ENCODE measurements around the gene GPR152.

The GPR152 gene

DNA sequence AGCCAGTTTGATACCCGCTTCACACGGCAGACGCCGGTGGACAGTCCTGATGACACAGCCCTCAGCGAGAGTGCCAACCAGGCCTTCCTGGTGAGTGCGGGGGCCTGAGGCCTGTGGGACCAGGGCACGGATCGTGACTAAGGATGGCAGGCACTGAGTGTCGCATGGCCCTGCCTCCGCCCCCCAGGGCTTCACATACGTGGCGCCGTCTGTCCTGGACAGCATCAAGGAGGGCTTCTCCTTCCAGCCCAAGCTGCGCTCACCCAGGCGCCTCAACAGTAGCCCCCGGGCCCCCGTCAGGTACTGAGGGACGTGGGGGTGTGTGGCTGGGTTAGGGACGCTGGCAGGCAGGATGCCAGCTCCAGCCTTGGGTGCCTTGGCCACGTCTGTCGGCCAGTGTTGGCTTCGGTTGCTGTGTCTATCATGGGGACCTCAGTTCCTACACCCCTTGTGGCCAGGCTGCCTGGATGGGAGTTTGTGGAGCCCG, 18.1 kb downstream of the GPR152 start:
- intact Hi-C loops (cut with DNase I; ENCODE audit: low total_unique reads): no loop called here
- peaks cover 34 to 95% (median 76%) of the 10 kb centered on the region in 3 donors for H3K36me3 ChIP-seq
- no peak for DNase-seq

GRCh38 chr11:67433536-67434394, 18.8 kb downstream of the GPR152 start:
- Histone ChIP-seq H3K9me3 (no peaks in the 10 kb centered on the region), H3K4me3 (no peak overlapping the region), H3K27ac (no peak overlapping the region), H3K36me3 (peaks cover 34 to 90% (median 75%) of the 10 kb centered on the region in 3 donors), H3K27me3 (no peaks in the 10 kb centered on the region), H3K4me1 (peaks cover 0 to 35% (median 25%) of the 10 kb centered on the region in 4 donors)
- no peak for DNase-seq
- intact Hi-C loops (cut with DNase I; ENCODE audit: low total_unique reads): no loop called here
- TF ChIP-seq, protein P1, sequence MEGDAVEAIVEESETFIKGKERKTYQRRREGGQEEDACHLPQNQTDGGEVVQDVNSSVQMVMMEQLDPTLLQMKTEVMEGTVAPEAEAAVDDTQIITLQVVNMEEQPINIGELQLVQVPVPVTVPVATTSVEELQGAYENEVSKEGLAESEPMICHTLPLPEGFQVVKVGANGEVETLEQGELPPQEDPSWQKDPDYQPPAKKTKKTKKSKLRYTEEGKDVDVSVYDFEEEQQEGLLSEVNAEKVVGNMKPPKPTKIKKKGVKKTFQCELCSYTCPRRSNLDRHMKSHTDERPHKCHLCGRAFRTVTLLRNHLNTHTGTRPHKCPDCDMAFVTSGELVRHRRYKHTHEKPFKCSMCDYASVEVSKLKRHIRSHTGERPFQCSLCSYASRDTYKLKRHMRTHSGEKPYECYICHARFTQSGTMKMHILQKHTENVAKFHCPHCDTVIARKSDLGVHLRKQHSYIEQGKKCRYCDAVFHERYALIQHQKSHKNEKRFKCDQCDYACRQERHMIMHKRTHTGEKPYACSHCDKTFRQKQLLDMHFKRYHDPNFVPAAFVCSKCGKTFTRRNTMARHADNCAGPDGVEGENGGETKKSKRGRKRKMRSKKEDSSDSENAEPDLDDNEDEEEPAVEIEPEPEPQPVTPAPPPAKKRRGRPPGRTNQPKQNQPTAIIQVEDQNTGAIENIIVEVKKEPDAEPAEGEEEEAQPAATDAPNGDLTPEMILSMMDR (IDR thresholded peaks at IDR 0.05): no peak

More for the DNA sequence above, 18.1 kb downstream of the GPR152 start:
- Histone ChIP-seq H3K27me3 (no peaks in the 10 kb centered on the region), H3K4me1 (peaks cover 0 to 33% (median 20%) of the 10 kb centered on the region in 4 donors), H3K27ac (peak overlapping the region in 1 of 2 donors; percentile 71), H3K4me3 (no peak overlapping the region), H3K9me3 (no peaks in the 10 kb centered on the region)
- TF ChIP-seq, protein P1 (IDR thresholded peaks at IDR 0.05): no peak

DNA sequence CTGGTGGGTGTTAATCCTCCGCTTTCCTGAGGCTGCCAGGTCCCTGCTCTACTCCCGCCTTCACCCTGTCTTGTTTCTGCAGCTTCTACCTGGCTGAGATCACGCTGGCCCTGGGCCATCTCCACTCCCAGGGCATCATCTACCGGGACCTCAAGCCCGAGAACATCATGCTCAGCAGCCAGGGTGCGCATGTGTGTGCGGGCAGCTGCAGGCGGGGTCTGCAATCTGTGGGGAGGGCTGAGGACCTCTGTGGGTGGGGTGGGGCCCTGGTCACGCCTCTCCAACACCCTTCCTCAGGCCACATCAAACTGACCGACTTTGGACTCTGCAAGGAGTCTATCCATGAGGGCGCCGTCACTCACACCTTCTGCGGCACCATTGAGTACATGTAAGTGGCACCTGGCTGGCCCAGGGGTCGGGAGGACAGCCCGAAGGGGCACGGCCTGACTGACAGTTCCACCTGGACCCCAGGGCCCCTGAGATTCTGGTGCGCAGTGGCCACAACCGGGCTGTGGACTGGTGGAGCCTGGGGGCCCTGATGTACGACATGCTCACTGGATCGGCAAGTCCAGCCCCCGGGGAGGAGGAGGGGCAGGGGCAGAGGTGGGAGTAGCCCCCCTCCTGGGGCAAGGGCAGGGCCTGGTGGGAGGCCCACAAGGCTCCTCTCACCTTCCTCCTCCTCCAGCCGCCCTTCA, 19.7 kb downstream of the GPR152 start:
- H3K4me3 ChIP-seq: no peak overlapping the region

GRCh38 chr11:67431346-67432249, 20.9 kb downstream of the GPR152 start:
- Histone ChIP-seq H3K4me3 (no peak overlapping the region), H3K27ac (no peak overlapping the region), H3K9me3 (no peaks in the 10 kb centered on the region), H3K36me3 (peaks cover 34 to 68% (median 63%) of the 10 kb centered on the region in 3 donors), H3K27me3 (no peaks in the 10 kb centered on the region), H3K4me1 (peaks cover 0 to 36% (median 27%) of the 10 kb centered on the region in 4 donors)
- intact Hi-C loops (cut with DNase I; ENCODE audit: low total_unique reads): no loop called here
- DNase-seq: no peak
- TF ChIP-seq, protein P1 (IDR thresholded peaks at IDR 0.05): no peak

More for the DNA sequence above, 19.7 kb downstream of the GPR152 start:
- intact Hi-C loops (cut with DNase I; ENCODE audit: low total_unique reads): no loop called here
- H3K4me1 ChIP-seq: peaks cover 0 to 39% (median 26%) of the 10 kb centered on the region in 4 donors
- no peaks in the 10 kb centered on the region for H3K27me3 ChIP-seq
- TF ChIP-seq, protein P1 (IDR thresholded peaks at IDR 0.05): no peak
- no peaks in the 10 kb centered on the region for H3K9me3 ChIP-seq
- H3K27ac ChIP-seq: no peak overlapping the region
- no peak for DNase-seq
- peaks cover 34 to 80% (median 67%) of the 10 kb centered on the region in 3 donors for H3K36me3 ChIP-seq

GRCh38 chr11:67429722-67430121, 22.8 kb downstream of the GPR152 start:
- Histone ChIP-seq H3K27me3 (no peaks in the 10 kb centered on the region), H3K9me3 (no peaks in the 10 kb centered on the region), H3K36me3 (peaks cover 34 to 49% (median 47%) of the 10 kb centered on the region in 3 donors), H3K4me1 (peaks cover 0 to 25% (median 18%) of the 10 kb centered on the region in 4 donors), H3K4me3 (peak overlapping the region in 1 of 2 donors; percentile 63), H3K27ac (no peak overlapping the region)
- TF ChIP-seq, protein P1 (IDR thresholded peaks at IDR 0.05): no peak
- no peak for DNase-seq
- intact Hi-C loops (cut with DNase I; ENCODE audit: low total_unique reads): no loop called here

Measured in tibial artery (tissue), 4 donors.